GM19099 (cell line): ENCODE results near the gene LRP1.

Experiments
- POLR2A ChIP-seq: IDR thresholded peaks from 3 replicates; pipeline ENCODE4 v1.6.1; 2011; ENCODE audit warnings: low read depth; ENCODE audit not compliant: insufficient read length; ENCODE audit errors: extremely low read depth

The LRP1 gene

DNA sequence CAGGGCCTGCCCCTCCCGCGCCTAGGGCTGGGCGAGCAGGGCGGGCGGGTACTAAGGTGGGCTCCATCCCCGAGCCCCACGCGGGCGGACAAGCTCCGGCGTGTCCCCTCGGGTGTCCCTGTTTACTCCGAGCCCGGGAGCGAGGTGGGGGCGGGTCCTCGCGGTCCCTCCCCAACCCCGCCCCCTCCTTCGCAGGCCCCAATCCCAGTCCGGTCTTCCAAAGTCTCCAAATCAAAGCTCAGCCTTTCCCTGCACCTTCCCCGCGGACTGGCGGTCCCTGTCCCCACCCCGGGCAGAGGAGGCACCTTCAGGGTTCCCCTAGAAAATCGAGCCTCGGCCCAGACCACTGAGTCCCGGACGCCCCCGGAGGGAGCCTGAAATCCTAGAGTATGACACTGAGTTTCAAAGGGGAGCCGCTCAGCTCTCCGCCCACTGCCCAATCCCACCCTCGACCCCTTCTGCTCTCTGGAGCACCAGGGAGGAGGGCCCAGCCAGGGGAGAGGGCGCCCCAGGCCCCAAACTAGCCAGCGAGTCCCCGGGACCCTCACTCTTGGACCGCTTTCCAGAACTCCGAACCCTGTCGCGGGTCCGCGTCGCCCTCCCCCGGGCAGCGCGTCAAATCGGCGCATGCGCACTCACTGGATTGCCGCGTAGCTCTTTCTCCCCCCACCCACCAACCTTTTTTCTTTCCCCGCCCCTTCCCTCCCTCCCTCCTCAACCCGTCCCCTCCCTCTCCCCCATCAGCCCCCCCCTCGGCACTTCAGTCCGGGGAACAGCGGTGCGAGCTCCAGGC lies at the start of gene LRP1:
Gene LRP1, plus strand, starts transcription at position 758 of the 793 bp plus-strand sequence. CDS start 482 bp downstream, outside the sequence.
- peak; percentile 23 for TF ChIP-seq POLR2A

- peak; percentile 76 for TF ChIP-seq POLR2A
These were observed 49.5 kb upstream of the LRP1 start, which contains the start of gene NEMP1 for GRCh38 chr12:57078519-57079404. TSS of gene NEMP1 (minus strand) at chr12:57078791. CDS start at chr12:57078745, 46 bp downstream.

DNA sequence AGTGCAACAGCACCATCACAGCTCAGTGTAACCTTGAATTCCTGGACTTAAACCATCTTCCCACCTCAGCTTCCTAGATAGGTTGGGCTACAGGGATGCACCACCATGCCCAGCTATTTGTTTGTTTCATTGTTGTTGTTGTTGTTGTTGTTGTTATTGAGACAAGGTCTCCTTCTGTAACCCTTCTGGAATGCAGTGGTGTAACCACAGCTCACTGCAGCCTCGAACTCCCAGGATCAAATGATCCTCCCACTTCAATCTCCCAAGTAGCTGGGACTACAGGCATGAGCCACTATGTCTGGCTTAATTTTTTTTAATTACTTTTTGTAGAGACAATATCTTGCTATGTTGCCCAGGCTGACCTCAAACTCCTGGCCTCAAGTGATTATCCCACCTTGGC lies 48.5 kb upstream of the LRP1 start:
- no peak for TF ChIP-seq POLR2A

DNA sequence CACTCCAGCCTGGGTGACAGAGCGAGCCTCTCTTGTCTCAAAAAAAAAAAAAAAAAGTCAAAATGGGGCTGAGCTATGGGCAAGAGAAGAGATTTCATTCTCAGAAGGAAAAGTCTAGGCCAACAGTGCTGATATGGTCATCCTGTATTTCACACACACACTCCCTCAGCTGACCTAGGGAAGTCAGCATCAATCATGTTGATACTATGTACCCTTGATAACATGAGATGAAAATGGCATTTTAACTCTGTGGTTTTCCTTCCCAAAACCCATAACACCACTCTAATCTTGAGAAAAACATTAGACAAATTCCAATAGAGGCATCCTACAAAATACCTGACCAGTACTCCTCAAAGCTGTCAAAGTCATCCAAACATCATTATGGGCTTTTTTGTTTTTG lies 47.4 kb upstream of the LRP1 start:
- no peak for TF ChIP-seq POLR2A

GRCh38 chr12:57085999-57086492 lies 42.2 kb upstream of the LRP1 start:
- peak; percentile 17 for TF ChIP-seq POLR2A

GRCh38 chr12:57086493-57087009 lies 41.7 kb upstream of the LRP1 start:
- TF ChIP-seq POLR2A: peak; percentile 29

GRCh38 chr12:57087010-57087690 lies 41.1 kb upstream of the LRP1 start:
- peak; percentile 59 for TF ChIP-seq POLR2A

DNA sequence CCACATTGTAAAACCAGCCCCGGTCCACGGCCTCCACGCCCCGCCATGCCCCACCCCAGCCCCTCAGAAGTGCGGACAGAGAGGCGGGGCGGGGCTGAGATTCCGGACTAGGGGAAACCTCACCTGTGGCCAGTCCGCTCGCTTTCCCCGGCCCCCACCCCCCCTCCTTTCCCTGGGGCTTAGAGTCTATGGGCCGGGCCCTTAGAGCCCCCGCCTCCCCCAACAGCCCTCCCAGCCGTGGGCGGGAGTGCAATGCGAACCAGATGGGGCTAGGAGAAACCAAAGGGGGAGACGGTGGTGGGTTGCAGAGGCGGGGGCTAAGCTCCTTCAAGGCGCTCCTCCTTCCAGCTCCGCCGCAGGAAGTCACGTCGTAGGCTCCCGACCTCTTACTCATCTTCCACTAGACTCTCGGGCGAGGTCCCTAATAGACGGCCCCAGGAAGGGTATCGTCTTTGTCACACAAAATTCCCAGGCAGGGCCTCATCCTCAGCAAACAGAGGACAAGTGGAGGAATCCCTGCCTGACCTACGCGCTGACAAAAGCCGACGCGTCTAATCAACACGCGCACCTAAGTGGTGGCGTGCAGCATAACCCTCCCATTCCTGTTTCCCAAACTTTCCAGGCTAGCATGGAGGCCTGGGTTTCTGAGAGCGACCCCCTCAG lies 40.5 kb upstream of the LRP1 start:
- peak; percentile 39 for TF ChIP-seq POLR2A

DNA sequence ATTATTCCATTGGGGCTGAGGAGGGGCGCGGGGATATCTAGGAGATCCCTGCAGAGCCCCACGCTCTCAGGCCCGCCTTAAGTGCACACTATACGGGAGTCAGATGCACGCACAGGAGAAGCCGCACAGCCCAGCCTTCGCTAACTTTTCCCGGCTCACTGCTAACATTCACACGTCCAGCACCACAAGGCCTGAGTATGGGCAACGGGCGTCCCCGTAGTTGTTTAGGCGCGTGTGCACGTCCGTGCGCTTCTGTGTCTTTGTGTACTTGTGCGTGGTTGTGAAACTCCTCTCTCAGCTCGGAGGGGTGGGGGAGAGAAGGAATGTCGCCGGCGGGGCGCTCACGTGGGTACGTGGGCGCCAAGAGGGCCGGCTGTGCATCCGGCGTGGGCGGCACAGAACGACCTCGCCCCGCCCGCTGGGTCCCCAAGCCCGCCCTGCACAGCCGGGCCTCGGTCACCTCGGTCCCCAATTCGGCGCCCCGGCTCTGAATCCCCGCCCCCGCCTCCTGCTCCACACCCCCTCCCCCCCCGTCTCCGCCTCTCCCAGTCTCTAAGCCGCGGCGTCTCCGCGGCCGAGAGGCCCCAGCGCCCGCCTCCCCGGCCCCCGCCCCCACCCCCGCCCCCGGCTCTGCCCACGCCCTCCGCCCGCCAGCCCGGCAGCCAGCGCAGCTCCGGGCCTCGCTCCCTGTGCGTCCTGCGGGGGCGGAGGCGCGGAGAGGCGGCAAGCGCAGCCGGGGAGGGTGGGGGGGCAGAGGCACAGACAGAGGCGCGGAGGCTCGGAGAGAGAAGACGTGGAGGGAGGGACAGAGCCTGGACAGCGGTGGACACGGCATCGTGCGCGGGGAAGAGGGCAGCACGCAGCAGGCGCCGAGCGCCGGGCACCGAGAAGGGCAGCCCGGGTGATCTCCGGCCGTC lies 39.7 kb upstream of the LRP1 start, which contains the start of gene NAB2:
Gene NAB2, plus strand, starts transcription at position 761 of the 917 bp plus-strand sequence. CDS start 158 bp downstream, outside the sequence.
- peak; percentile 51 for TF ChIP-seq POLR2A

DNA sequence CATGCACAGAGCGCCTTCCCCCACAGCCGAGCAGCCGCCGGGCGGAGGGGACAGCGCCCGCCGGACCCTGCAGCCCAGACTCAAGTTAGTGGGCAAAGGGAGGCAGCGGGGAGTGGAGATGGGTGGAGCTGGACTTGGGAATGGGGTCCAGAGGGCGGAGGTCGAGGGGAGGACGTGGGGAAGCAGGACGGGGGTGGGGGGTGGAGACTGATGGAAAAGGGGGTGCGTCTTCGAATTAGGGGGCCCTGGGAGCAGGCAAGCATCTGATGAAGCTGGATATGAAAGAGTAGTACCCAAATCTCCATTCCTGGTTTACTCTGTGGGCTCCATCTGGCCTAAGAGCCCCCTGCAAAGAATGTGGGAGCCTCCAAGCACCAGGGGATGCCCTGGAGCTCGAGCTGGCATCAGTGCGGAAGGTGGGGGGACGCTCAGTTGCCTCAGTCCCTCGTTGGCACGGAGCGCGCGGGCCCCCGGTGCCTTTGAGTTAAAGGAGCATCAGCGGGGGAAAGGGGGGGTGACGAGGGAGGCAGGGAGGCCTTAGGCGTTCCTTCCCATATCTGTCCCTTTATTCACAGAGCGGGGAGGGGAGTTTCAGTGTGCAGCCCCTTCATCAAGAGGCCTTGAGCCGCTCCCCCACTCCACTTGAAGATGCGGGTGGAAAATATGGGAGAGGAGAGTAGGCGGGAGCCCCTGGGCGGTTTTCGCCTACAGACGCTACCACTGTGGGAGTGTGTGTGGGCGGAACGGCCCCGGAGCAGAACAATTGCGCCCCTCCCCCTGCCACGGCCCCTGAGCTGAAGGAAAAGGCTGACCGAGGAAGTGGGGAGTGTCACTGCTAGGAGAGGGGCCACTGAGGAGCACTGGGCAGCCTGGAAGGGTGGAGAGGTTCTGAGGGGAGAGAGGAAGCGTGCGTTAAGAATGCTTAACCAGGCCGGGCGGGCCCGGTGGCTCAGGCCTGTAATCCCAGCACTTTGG lies 38.7 kb upstream of the LRP1 start:
- TF ChIP-seq POLR2A: peak; percentile 18

DNA sequence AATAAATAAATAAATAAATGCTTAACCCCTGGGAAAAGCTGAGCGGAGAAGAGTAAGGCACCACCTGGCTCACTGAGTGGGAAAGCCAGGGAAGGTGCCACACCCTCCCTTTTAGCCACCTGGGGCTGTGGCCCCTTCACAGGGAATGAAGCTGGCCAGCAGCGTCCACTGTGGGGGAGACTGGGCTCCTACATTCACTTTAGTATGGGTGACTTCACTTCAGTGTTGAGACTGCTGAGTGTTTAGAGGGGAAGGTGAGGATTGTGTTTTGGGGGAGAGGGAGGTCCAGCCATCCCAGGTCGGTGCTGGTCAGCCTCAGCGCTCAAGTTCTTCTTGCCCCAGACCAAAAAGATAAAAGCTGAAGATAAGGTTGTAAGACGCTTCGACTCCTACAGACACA lies 37.8 kb upstream of the LRP1 start:
- TF ChIP-seq POLR2A: no peak

DNA sequence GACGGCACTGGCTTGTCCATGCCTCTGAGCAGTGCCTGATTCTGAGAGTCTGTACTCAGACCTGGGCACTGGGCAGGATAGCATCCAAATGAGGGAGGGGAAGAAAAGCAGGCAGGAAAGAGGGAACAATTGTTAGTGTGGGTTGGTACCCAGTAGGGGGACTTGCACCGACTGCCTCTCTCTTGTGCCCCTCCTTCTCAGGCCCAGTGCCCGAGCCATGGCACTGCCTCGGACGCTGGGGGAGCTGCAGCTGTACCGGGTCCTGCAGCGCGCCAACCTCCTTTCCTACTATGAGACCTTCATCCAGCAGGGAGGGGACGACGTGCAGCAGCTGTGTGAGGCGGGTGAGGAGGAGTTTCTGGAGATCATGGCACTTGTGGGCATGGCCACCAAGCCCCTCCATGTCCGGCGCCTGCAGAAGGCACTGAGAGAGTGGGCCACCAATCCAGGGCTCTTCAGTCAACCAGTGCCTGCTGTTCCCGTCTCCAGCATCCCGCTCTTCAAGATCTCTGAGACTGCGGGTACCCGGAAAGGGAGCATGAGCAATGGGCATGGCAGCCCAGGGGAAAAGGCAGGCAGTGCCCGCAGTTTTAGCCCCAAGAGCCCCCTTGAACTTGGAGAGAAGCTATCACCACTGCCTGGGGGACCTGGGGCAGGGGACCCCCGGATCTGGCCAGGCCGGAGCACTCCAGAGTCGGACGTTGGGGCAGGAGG lies 37.2 kb upstream of the LRP1 start:
- no peak for TF ChIP-seq POLR2A
